H1 (cell line): ENCODE results near the gene DCBLD1. TPM values are rescaled to one million over a fixed set of nuclear protein-coding genes. Genes with fewer than 3 reads are reported as not detected.

Experiments
- CTCF ChIA-PET: fragments of 300-600 bp; sonication (Branson Sonifier 250); formaldehyde crosslinking; loops from one replicate; lab custom pipeline; 2021; ENCODE audit not compliant: partially characterized antibody; lab: Charles Lee
- POLR2A ChIA-PET: fragments of 300-600 bp; sonication (Branson Sonifier 250); formaldehyde crosslinking; loops from one replicate; lab custom pipeline; 2021; ENCODE audit warnings: inconsistent platforms; ENCODE audit not compliant: partially characterized antibody; lab: Charles Lee
- DNase-seq, 2 experiments: peaks; one replicate each; pipeline versions ENCODE4 v3.0.0 to v3.0.0-alpha.2; 2010 to 2022; ENCODE audit warnings: low spot score in 2 of 2, low read depth in 1 of 2, mixed read lengths in 1 of 2
- FAIRE-seq: peaks from 2 replicates; lab custom pipeline; 2011; peaks lifted over from hg19 to GRCh38; lab: Jason Lieb, UNC
- H2AFZ ChIP-seq: 2 replicates; pipeline ENCODE4 v1.8.1; 2012; ENCODE audit warnings: low read length, inconsistent platforms
- H2AK5ac ChIP-seq: 2 replicates; pipeline ENCODE4 v1.6.1; 2013; ENCODE audit warnings: low read depth, low read length
- H2BK120ac ChIP-seq: replicated peaks from 2 replicates; pipeline ENCODE3; 2013; ENCODE audit warnings: low read depth, low read length, inconsistent platforms
- H2BK12ac ChIP-seq: 2 replicates; pipeline ENCODE4 v1.6.1; 2013; ENCODE audit warnings: low read depth, low read length
- H2BK15ac ChIP-seq: 2 replicates; pipeline ENCODE4 v1.6.1; 2013; ENCODE audit warnings: low read length
- H2BK20ac ChIP-seq: 2 replicates; pipeline ENCODE4 v1.6.1; 2013; ENCODE audit warnings: low read length
- H2BK5ac ChIP-seq: 2 replicates; pipeline ENCODE4 v1.6.1; 2013; ENCODE audit warnings: low read depth, low read length
- H3K14ac ChIP-seq: 2 replicates; pipeline ENCODE4 v1.6.1; 2013; ENCODE audit warnings: inconsistent platforms; ENCODE audit not compliant: insufficient read length
- H3K18ac ChIP-seq: 2 replicates; pipeline ENCODE4 v1.6.1; 2013; ENCODE audit warnings: low read length; ENCODE audit errors: extremely low read depth
- H3K23ac ChIP-seq: 2 replicates; pipeline ENCODE4 v1.6.1; 2013; ENCODE audit warnings: inconsistent platforms; ENCODE audit not compliant: insufficient read length
- H3K23me2 ChIP-seq: 2 replicates; pipeline ENCODE4 v1.6.1; 2013; ENCODE audit warnings: low read depth, low read length
- H3K27ac ChIP-seq: 2 replicates; pipeline ENCODE4 v1.6.1; 2011; ENCODE audit warnings: low read depth, low read length, inconsistent platforms
- H3K27me3 ChIP-seq, 4 experiments: replicated peaks in 1 of 4; 1 replicate in 1 of 4; 2 replicates in 3 of 4; pipeline versions ENCODE4 v1.6.1 to v1.8.1; 2011 to 2013; ENCODE audit warnings: low read length in 3 of 4, mild to moderate bottlenecking in 3 of 4, inconsistent platforms in 2 of 4, mixed read lengths in 2 of 4, moderate library complexity in 1 of 4; ENCODE audit not compliant: control insufficient read depth in 3 of 4, insufficient read depth in 3 of 4; ENCODE audit errors: extremely low read depth in 1 of 4
- H3K36me3 ChIP-seq, 4 experiments: 2 replicates each; pipeline versions ENCODE4 v1.6.1 to v1.8.1; 2011 to 2013; ENCODE audit warnings: mild to moderate bottlenecking in 4 of 4, low read length in 3 of 4, moderate library complexity in 2 of 4, control low read depth in 1 of 4, inconsistent platforms in 1 of 4; ENCODE audit not compliant: insufficient read depth in 4 of 4, control insufficient read depth in 2 of 4
- H3K4ac ChIP-seq: replicated peaks from 2 replicates; pipeline ENCODE3; 2013; ENCODE audit warnings: low read length, low read depth, mixed read lengths, inconsistent platforms; ENCODE audit not compliant: insufficient read length
- H3K4me1 ChIP-seq, 4 experiments: replicated peaks in 1 of 4; 1 replicate in 1 of 4; 2 replicates in 3 of 4; pipeline versions ENCODE4 v1.6.1 to v1.8.1; 2011 to 2013; ENCODE audit warnings: low read length in 3 of 4, inconsistent platforms in 2 of 4, mixed read lengths in 1 of 4; ENCODE audit not compliant: insufficient read depth in 4 of 4, control insufficient read depth in 3 of 4
- H3K4me2 ChIP-seq, 2 experiments: 2 replicates each; pipeline versions ENCODE4 v1.6.1 to v1.8.1; 2011 to 2013; ENCODE audit warnings: low read depth in 2 of 2, low read length in 2 of 2, control low read depth in 1 of 2, inconsistent platforms in 1 of 2, mild to moderate bottlenecking in 1 of 2; ENCODE audit not compliant: insufficient read depth in 1 of 2
- H3K4me3 ChIP-seq, 4 experiments: fragments of 200-600, 300-600 bp in 1 of 4; sonication (generic), shearing (Covaris generic), sonication (Bioruptor Twin) in 1 of 4; 2 replicates each; pipeline versions ENCODE4 v1.5.1 to v1.8.1; 2011 to 2016; ENCODE audit warnings: low read length in 4 of 4, low read depth in 3 of 4, control low read depth in 2 of 4, inconsistent platforms in 2 of 4, mild to moderate bottlenecking in 2 of 4, mixed read lengths in 1 of 4, moderate library complexity in 1 of 4; ENCODE audit not compliant: insufficient read depth in 2 of 4; ENCODE audit errors: extremely low read depth in 1 of 4
- H3K56ac ChIP-seq: replicated peaks from 2 replicates; pipeline ENCODE3; 2013; ENCODE audit warnings: low read depth, mild to moderate bottlenecking, mixed read lengths, low read length, inconsistent platforms; ENCODE audit not compliant: insufficient read length
- H3K79me1 ChIP-seq: 2 replicates; pipeline ENCODE4 v1.6.1; 2013; ENCODE audit warnings: low read depth, low read length, control low read depth
- H3K79me2 ChIP-seq, 2 experiments: 2 replicates each; pipeline versions ENCODE4 v1.6.1 to v1.8.1; 2012 to 2013; ENCODE audit warnings: low read length in 2 of 2, mild to moderate bottlenecking in 2 of 2, inconsistent platforms in 1 of 2; ENCODE audit not compliant: insufficient read depth in 2 of 2, control insufficient read depth in 1 of 2
- H3K9ac ChIP-seq, 4 experiments: replicated peaks in 1 of 4; 1 replicate in 1 of 4; 2 replicates in 3 of 4; pipeline versions ENCODE4 v1.6.1 to v1.8.1; 2011 to 2013; ENCODE audit warnings: low read depth in 3 of 4, low read length in 3 of 4, control low read depth in 2 of 4, mild to moderate bottlenecking in 2 of 4, moderate library complexity in 2 of 4, inconsistent platforms in 1 of 4; ENCODE audit errors: extremely low read depth in 1 of 4
- H3K9me3 ChIP-seq, 2 experiments: 2 replicates each; pipeline versions ENCODE4 v1.6.1 to v1.8.1; 2012 to 2013; ENCODE audit warnings: mild to moderate bottlenecking in 2 of 2, moderate library complexity in 2 of 2, control low read depth in 1 of 2, inconsistent platforms in 1 of 2, low read depth in 1 of 2, low read length in 1 of 2, mixed read lengths in 1 of 2; ENCODE audit not compliant: insufficient read depth in 2 of 2
- H4K20me1 ChIP-seq, 2 experiments: replicated peaks in 1 of 2; 2 replicates each; pipeline versions ENCODE3 to v1.8.1; 2011 to 2013; ENCODE audit warnings: inconsistent platforms in 2 of 2, low read length in 2 of 2, mild to moderate bottlenecking in 1 of 2; ENCODE audit not compliant: insufficient read depth in 2 of 2, control insufficient read depth in 1 of 2
- H4K5ac ChIP-seq: 2 replicates; pipeline ENCODE4 v1.6.1; 2013; ENCODE audit warnings: low read length, low read depth, mixed read lengths, inconsistent platforms; ENCODE audit not compliant: insufficient read length
- H4K8ac ChIP-seq: 2 replicates; pipeline ENCODE4 v1.8.0; 2013; ENCODE audit warnings: mild to moderate bottlenecking, moderate library complexity, low read length, inconsistent platforms; ENCODE audit not compliant: insufficient read depth; ENCODE audit errors: extremely low read depth
- H4K91ac ChIP-seq: replicated peaks from 2 replicates; pipeline ENCODE3; 2013; ENCODE audit warnings: low read length, mixed read lengths, inconsistent platforms; ENCODE audit not compliant: insufficient read length
- CEBPB ChIP-seq: IDR thresholded peaks from 2 replicates; pipeline ENCODE4 v1.6.1; 2012; ENCODE audit warnings: low read depth, low read length
- FOSL1 ChIP-seq: IDR thresholded peaks from 2 replicates; pipeline ENCODE4 v1.6.1; 2011; ENCODE audit warnings: mild to moderate bottlenecking, low read depth, low read length, moderate library complexity; ENCODE audit not compliant: insufficient read depth
- JUND ChIP-seq: IDR thresholded peaks from 2 replicates; pipeline ENCODE4 v1.6.1; 2011; ENCODE audit warnings: mild to moderate bottlenecking, improper control_type of control experiment, low read length
- NRF1 ChIP-seq: IDR thresholded peaks from 2 replicates; pipeline ENCODE4 v1.6.1; 2011; ENCODE audit warnings: mild to moderate bottlenecking, low read depth, low read length, improper control_type of control experiment
- POLR2AphosphoS5 ChIP-seq: IDR thresholded peaks from 2 replicates; pipeline ENCODE4 v1.6.1; 2011; ENCODE audit warnings: low read depth, low read length
- RBBP5 ChIP-seq: IDR thresholded peaks from 2 replicates; pipeline ENCODE4 v1.7.1; 2012; ENCODE audit warnings: low read depth, mild to moderate bottlenecking, inconsistent platforms, low read length, moderate library complexity, borderline replicate concordance
- SAP30 ChIP-seq: fragments of 300-600 bp; sonication (generic); IDR thresholded peaks from 2 replicates; pipeline ENCODE4 v1.7.1; 2012; ENCODE audit warnings: low read length, moderate library complexity, mild to moderate bottlenecking, inconsistent platforms; ENCODE audit not compliant: insufficient read depth, insufficient replicate concordance
- SP2 ChIP-seq: IDR thresholded peaks from 2 replicates; pipeline ENCODE4 v1.6.1; 2012; ENCODE audit warnings: mild to moderate bottlenecking, low read length, inconsistent platforms
- SUZ12 ChIP-seq: fragments of 200-600 bp; sonication (generic); IDR thresholded peaks from 2 replicates; pipeline ENCODE4 v1.6.1; 2012; ENCODE audit warnings: mild to moderate bottlenecking, inconsistent platforms, low read length, moderate library complexity, mixed read lengths
- WGBS, 2 experiments: shearing (Covaris generic) in 1 of 2; methylation state at CpG; one replicate each; pipeline versions ENCODE4 v1.1.6 to v1.1.7; 2013 to 2015; ENCODE audit warnings: low lambda C conversion rate in 2 of 2, mixed read lengths in 2 of 2, inconsistent platforms in 1 of 2, low coverage in 1 of 2, missing lambda C conversion rate in 1 of 2; ENCODE audit not compliant: insufficient replicate concordance in 2 of 2, insufficient coverage in 1 of 2, insufficient read length in 1 of 2; ENCODE audit errors: extremely low coverage in 1 of 2, missing lambda C conversion rate in 1 of 2; 5-methylcytosine and 5-hydroxymethylcytosine counted together
- polyA plus RNA-seq, 7 experiments: library from polyadenylated mRNA; depleted of rRNA in 3 of 7; stranded (reverse) in 5 of 7; unstranded in 2 of 7; fragments of >200 nt in 5 of 7; fragments of 200-250 nt in 2 of 7; gene quantifications; 1 replicate in 5 of 7; 2 replicates in 1 of 7; 4 replicates in 1 of 7; pipeline versions ENCODE4 v1.2.1 to v1.2.3, GENCODE V29; 2011 to 2013; ENCODE audit warnings: missing spikeins in 2 of 7, mixed read lengths in 2 of 7
- total RNA-seq: library from RNA; stranded (reverse); fragmentation: NEBNext Ultra II Directional; extraction: Animal tissue kit (Norgen Biotek cat#: 25700); gene quantifications from 2 replicates; pipeline ENCODE4 v1.2.1, GENCODE V29; 2021
- TF ChIP-seq, protein P1 (sequence below): IDR thresholded peaks from 2 replicates; pipeline ENCODE4 v1.6.1; 2011; ENCODE audit warnings: low read depth, mild to moderate bottlenecking, low read length; ENCODE audit not compliant: insufficient read depth
- TF ChIP-seq, protein P2 (sequence below), 3 experiments: IDR thresholded peaks; 1 replicate in 2 of 3; 2 replicates in 1 of 3; pipeline versions ENCODE4 v1.5.1 to v1.6.1; 2011; ENCODE audit warnings: low read length in 3 of 3, mild to moderate bottlenecking in 3 of 3, inconsistent platforms in 2 of 3, low read depth in 1 of 3, moderate library complexity in 1 of 3; ENCODE audit not compliant: insufficient read depth in 1 of 3; ENCODE audit errors: control extremely low read depth in 1 of 3

Gene DCBLD1
- total and polyA plus RNA-seq, 2 of the 8 experiments (the other 6 are each of a cell fraction or from before 2014, with no cell fraction given), result 3.9 to 11.2 TPM

DNA sequence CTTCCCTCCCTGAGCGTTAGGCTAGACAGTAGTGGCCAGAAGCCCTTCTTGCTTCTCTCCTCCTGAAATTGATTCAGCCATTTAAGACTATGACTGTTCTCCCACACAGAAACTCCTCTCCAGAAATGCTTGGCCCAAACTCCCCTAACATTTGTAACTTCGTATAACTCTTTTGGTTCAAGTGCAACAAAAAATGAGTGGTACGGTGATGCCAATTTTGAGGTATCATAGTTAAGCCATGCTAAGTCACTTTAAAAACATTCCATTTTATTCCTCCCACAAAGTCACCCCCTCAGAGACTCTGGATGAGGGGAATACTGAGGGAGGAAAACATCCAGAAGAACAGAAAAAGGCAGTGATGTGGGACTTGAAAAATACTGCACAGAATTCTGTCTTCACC is 35.6 kb upstream of the DCBLD1 start:
- Histone ChIP-seq H3K27ac (no peak overlapping the region), H4K8ac (no peak overlapping the region), H3K4me3 (no peak overlapping the region), H3K23ac (no peak overlapping the region), H3K23me2 (no peaks in the 10 kb centered on the region), H3K9me3 (no peaks in the 10 kb centered on the region), H3K79me2 (no peaks in the 10 kb centered on the region), H3K14ac (no peak overlapping the region), H3K36me3 (no peaks in the 10 kb centered on the region), H3K18ac (no peak overlapping the region), H2BK120ac (no peak overlapping the region), H3K27me3 (no peaks in the 10 kb centered on the region), H4K91ac (no peak overlapping the region), H2BK20ac (no peak overlapping the region), H4K5ac (no peak overlapping the region), H3K4me2 (no peak overlapping the region), H3K56ac (no peak overlapping the region), H2BK15ac (no peak overlapping the region), H3K79me1 (no peaks in the 10 kb centered on the region), H2BK5ac (no peak overlapping the region), H4K20me1 (no peaks in the 10 kb centered on the region), H3K4me1 (peaks cover 0 to 6% (median 2%) of the 10 kb centered on the region in 4 experiments; a peak in 3 of 7 replicates), H2AFZ (no peak overlapping the region), H2BK12ac (no peak overlapping the region), H2AK5ac (no peak overlapping the region), H3K4ac (no peak overlapping the region), H3K9ac (no peak overlapping the region)
- ChIA-PET CTCF (interaction anchor here (0.8 to 6.2 kb wide), 4 partner anchors 11 to 265 kb away, joined by 3 to 54 read pairs (median 4); no protein-coding TSS in a partner anchor), POLR2A (no interaction called here)
- FAIRE-seq, result no peak
- WGBS, 2 experiments, result 98% methylated on average over 3 of the region's 3 CpGs; no CpG with 5 or more reads in 1 of the 2 experiments
- no peak for DNase-seq
- no peak for TF ChIP-seq SP2
- no peak for TF ChIP-seq SAP30
- TF ChIP-seq CEBPB, result no peak
- TF ChIP-seq FOSL1, result no peak
- TF ChIP-seq RBBP5, result no peak
- no peak for TF ChIP-seq POLR2AphosphoS5
- TF ChIP-seq SUZ12, result no peak
- TF ChIP-seq NRF1, result no peak
- no peak for TF ChIP-seq JUND
- TF ChIP-seq, protein P1, sequence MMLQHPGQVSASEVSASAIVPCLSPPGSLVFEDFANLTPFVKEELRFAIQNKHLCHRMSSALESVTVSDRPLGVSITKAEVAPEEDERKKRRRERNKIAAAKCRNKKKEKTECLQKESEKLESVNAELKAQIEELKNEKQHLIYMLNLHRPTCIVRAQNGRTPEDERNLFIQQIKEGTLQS, result no peak
- TF ChIP-seq, protein P2, sequence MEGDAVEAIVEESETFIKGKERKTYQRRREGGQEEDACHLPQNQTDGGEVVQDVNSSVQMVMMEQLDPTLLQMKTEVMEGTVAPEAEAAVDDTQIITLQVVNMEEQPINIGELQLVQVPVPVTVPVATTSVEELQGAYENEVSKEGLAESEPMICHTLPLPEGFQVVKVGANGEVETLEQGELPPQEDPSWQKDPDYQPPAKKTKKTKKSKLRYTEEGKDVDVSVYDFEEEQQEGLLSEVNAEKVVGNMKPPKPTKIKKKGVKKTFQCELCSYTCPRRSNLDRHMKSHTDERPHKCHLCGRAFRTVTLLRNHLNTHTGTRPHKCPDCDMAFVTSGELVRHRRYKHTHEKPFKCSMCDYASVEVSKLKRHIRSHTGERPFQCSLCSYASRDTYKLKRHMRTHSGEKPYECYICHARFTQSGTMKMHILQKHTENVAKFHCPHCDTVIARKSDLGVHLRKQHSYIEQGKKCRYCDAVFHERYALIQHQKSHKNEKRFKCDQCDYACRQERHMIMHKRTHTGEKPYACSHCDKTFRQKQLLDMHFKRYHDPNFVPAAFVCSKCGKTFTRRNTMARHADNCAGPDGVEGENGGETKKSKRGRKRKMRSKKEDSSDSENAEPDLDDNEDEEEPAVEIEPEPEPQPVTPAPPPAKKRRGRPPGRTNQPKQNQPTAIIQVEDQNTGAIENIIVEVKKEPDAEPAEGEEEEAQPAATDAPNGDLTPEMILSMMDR (IDR thresholded peaks at IDR 0.05; ENCODE audit: control extremely low read depth in 1 of 3, insufficient read depth in 1 of 3, low read depth in 1 of 3, low read length in 3 of 3), result no peak
